Thyroid gland (tissue), 4 donors: ENCODE measurements around the gene SPSB4. TPM values are rescaled to one million over a fixed set of nuclear protein-coding genes. Genes with fewer than 3 reads are reported as not detected.

Experiments used
- DNase-seq, 2 donors: peaks; one replicate each; pipeline ENCODE4 v3.0.0-alpha.2; 2019
- H3K27ac ChIP-seq, 3 donors: fragments of 200-600 bp; sonication (generic); 1 replicate in 2 of 3; 2 replicates in 1 of 3; pipeline ENCODE4 v1.5.1; 2016 to 2019; ENCODE audit warnings: mild to moderate bottlenecking in 1 of 3, moderate library complexity in 1 of 3
- H3K27me3 ChIP-seq: fragments of 200-600 bp; sonication (generic); one replicate; pipeline ENCODE4 v1.5.1; 2019
- H3K36me3 ChIP-seq, 2 donors: fragments of 200-600 bp; sonication (generic); one replicate each; pipeline ENCODE4 v1.5.1; 2016 to 2019
- H3K4me1 ChIP-seq, 2 donors: fragments of 200-600 bp; sonication (generic); one replicate each; pipeline ENCODE4 v1.5.1; 2017 to 2019
- H3K4me3 ChIP-seq, 3 donors: fragments of 200-600 bp; sonication (generic); replicated peaks in 1 of 3; 1 replicate in 2 of 3; 2 replicates in 1 of 3; pipeline ENCODE4 v1.5.1; 2016; ENCODE audit warnings: mild to moderate bottlenecking in 1 of 3
- H3K9me3 ChIP-seq: fragments of 200-600 bp; sonication (generic); one replicate; pipeline ENCODE4 v1.5.1; 2017
- POLR2A ChIP-seq, 2 donors: fragments of 450-650 bp; IDR thresholded peaks; one replicate each; pipeline ENCODE4 v1.6.1; 2017; ENCODE audit warnings: antibody characterized with exemption in 2 of 2, mild to moderate bottlenecking in 2 of 2, moderate library complexity in 1 of 2
- WGBS, 2 donors: methylation state at CpG; one replicate each; pipeline ENCODE4 v1.1.5; 2017; 5-methylcytosine and 5-hydroxymethylcytosine counted together
- intact Hi-C: fragments of 100-400 bp; cut with DNase I; formaldehyde crosslinking; loops from one replicate; pipeline ENCODE4 v1.15.1; 2023
- total RNA-seq, 4 donors: library from RNA; depleted of rRNA; stranded (reverse); fragments of >200 nt; gene quantifications; one replicate each; pipeline ENCODE4 v1.2.3, GENCODE V29; 2016
- TF ChIP-seq, protein P1 (sequence below), 6 experiments: fragments of 200-600 bp in 3 of 6; fragments of 450-650 bp in 3 of 6; sonication (generic) in 3 of 6; IDR thresholded peaks; one replicate each; pipeline ENCODE4 v1.5.1; 2016 to 2019; ENCODE audit warnings: antibody characterized with exemption in 6 of 6, mild to moderate bottlenecking in 2 of 6, inconsistent platforms in 1 of 6, moderate library complexity in 1 of 6

SPSB4 gene
- total RNA-seq, 4 donors from 2014 or later, result 1.2 TPM; not detected in 3

DNA sequence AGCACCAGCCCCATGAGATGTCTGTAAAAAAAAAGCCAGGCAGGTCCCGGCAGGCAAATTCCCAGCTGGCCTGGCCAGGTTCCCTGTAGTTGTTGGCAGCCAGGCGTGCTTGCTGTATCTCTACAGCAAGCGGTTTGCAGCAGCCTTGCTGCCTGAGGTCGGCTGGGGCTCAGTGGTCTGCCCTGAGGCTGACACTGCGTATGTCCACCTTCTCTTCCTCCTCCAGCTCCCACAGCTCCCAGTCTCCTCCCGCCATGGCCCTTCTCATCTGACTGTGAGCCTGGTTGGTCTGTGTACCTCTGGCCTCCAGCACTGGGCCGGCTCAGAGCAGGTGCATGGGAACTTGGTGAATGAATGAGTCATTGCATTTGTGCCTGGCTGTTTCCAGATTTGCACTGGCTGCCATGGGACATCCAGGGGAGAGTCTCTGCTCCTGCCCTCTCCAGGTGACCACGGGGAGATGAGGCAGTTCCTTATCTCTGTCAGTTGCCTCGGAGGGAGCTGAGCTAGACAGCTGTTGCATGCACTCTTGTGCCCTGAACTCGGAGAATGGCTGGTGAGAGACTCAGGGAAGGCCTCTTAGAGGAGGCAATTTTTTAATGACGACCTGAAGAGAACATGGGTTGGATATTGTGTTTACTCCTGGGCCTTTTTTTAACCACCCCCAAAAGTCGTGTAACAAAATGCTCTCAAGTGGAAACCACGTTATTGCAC, 43.0 kb downstream of the SPSB4 start:
- Histone ChIP-seq H3K9me3 (no peaks in the 10 kb centered on the region), H3K27me3 (no peaks in the 10 kb centered on the region), H3K4me3 (no peak overlapping the region), H3K27ac (no peak overlapping the region), H3K36me3 (no peaks in the 10 kb centered on the region), H3K4me1 (no peaks in the 10 kb centered on the region)
- WGBS, 2 donors, result 68 to 72% methylated on average over 13 of the region's 13 CpGs
- intact Hi-C loops, result no loop called here
- DNase-seq, result peak in 1 of 2 donors; percentile 14
- TF ChIP-seq, protein P1, sequence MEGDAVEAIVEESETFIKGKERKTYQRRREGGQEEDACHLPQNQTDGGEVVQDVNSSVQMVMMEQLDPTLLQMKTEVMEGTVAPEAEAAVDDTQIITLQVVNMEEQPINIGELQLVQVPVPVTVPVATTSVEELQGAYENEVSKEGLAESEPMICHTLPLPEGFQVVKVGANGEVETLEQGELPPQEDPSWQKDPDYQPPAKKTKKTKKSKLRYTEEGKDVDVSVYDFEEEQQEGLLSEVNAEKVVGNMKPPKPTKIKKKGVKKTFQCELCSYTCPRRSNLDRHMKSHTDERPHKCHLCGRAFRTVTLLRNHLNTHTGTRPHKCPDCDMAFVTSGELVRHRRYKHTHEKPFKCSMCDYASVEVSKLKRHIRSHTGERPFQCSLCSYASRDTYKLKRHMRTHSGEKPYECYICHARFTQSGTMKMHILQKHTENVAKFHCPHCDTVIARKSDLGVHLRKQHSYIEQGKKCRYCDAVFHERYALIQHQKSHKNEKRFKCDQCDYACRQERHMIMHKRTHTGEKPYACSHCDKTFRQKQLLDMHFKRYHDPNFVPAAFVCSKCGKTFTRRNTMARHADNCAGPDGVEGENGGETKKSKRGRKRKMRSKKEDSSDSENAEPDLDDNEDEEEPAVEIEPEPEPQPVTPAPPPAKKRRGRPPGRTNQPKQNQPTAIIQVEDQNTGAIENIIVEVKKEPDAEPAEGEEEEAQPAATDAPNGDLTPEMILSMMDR (IDR thresholded peaks at IDR 0.05), result no peak
- TF ChIP-seq POLR2A (IDR thresholded peaks at IDR 0.05), result no peak

DNA sequence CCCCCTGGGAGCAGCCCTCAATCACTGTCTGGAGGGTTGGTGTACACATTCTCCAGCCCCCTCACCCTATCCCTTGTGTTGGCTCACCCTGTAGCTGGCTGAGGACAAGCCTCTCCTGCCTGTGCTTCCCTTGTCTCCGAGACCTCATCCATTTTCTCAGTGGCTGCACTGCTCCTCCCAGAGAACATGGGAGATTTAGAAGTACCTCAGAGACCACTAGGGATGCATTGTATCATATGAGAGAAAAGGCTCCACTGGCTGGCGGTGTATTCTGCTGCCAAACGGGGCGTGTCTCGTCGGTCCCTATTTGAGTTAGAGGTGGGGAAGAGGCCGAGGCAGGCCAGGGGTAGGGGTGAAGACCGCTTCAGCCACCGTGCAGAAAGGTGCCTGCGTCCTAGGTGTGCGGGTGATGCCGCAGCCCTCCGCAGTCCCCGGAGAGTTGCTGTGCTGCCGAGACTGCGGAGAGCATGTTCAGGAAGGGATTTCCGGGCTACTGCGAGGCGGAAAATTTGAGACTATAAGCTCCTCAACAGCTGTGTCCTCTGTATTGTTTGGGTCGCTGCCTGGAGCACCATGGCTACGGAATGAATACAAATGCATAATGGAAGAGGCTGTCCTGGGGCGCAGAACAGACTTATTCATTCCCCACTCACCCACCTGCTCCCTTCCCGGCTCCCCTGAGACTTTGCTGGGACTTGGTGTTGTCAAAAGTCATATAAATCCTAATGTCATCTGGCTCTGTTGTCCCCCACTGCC, 43.8 kb downstream of the SPSB4 start:
- peak in 1 of 2 donors; percentile 14 for DNase-seq
- WGBS, 2 donors, result 64 to 66% methylated on average over 22 to 23 of the region's 23 CpGs
- intact Hi-C loops, result no loop called here
- no peak overlapping the region for H3K27ac ChIP-seq
- no peaks in the 10 kb centered on the region for H3K27me3 ChIP-seq
- TF ChIP-seq POLR2A (IDR thresholded peaks at IDR 0.05), result no peak
- TF ChIP-seq, protein P1 (IDR thresholded peaks at IDR 0.05), result no peak
- H3K9me3 ChIP-seq, result no peaks in the 10 kb centered on the region
- H3K4me1 ChIP-seq, result no peaks in the 10 kb centered on the region
- H3K4me3 ChIP-seq, result no peak overlapping the region
- H3K36me3 ChIP-seq, result no peaks in the 10 kb centered on the region

GRCh38 chr3:141095546-141095937, 44.4 kb downstream of the SPSB4 start:
- Histone ChIP-seq H3K4me1 (no peaks in the 10 kb centered on the region), H3K4me3 (no peak overlapping the region), H3K27ac (no peak overlapping the region), H3K36me3 (no peaks in the 10 kb centered on the region), H3K27me3 (no peaks in the 10 kb centered on the region), H3K9me3 (no peaks in the 10 kb centered on the region)
- DNase-seq, result no peak
- 70 to 75% methylated on average over 1 of the region's 1 CpG for WGBS, 2 donors
- intact Hi-C loops, result no loop called here
- TF ChIP-seq, protein P1 (IDR thresholded peaks at IDR 0.05), result no peak
- TF ChIP-seq POLR2A (IDR thresholded peaks at IDR 0.05), result no peak

DNA sequence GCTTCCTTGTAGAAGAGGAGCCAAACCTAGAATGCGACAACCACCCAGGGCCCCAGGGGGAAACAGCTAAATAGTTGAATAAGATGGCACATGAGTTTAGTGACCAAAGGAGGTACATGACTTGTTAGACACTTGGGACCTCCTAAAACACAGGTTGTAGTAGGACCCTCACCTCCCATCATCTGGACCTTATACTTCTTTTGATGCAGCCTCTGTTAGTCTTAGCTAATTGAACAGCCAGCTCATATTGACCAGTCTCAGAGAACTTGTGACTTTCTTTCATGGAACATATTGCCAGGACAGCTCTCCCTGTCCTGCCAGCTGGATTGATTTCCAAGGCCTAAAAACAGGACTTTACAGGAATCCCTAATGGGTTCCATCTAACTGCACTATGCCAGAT, 45.0 kb downstream of the SPSB4 start:
- TF ChIP-seq, protein P1 (IDR thresholded peaks at IDR 0.05), result no peak
- no peak for TF ChIP-seq POLR2A (IDR thresholded peaks at IDR 0.05)
- H3K27ac ChIP-seq, result no peak overlapping the region
- H3K27me3 ChIP-seq, result no peaks in the 10 kb centered on the region
- no peaks in the 10 kb centered on the region for H3K36me3 ChIP-seq
- WGBS, 2 donors, result 88 to 100% methylated on average over 1 of the region's 1 CpG
- no peaks in the 10 kb centered on the region for H3K4me1 ChIP-seq
- DNase-seq, result no peak
- intact Hi-C loops, result no loop called here
- H3K9me3 ChIP-seq, result no peaks in the 10 kb centered on the region
- no peak overlapping the region for H3K4me3 ChIP-seq

DNA sequence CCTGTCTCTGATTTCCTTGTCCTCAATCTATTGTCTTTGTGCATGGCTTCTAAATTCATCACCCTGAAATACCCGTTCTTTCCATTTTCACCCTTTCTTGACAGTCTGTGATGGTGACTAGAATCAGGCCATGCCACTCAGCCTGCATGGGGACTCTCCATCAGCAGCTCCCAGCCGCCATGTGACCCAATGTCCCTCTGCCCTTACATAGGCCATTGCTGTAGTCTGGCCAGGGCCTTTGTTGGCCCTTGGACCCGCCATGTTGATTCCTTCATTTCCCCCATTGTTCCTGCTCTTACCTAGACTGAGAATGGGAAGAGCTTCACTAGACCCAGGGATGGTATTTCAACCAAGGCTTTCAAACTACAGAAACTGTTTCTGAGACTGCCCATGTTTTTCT, 45.8 kb downstream of the SPSB4 start:
- WGBS, 2 donors, result 96 to 97% methylated on average over 3 of the region's 3 CpGs
- TF ChIP-seq, protein P1 (IDR thresholded peaks at IDR 0.05), result no peak
- no peak for TF ChIP-seq POLR2A (IDR thresholded peaks at IDR 0.05)
- intact Hi-C loops, result no loop called here

More for the DNA sequence above, 45.8 kb downstream of the SPSB4 start:
- DNase-seq, result no peak
- Histone ChIP-seq H3K9me3 (no peaks in the 10 kb centered on the region), H3K36me3 (no peaks in the 10 kb centered on the region), H3K27me3 (no peaks in the 10 kb centered on the region), H3K27ac (no peak overlapping the region), H3K4me3 (no peak overlapping the region), H3K4me1 (no peaks in the 10 kb centered on the region)
